OCI-LY3 (cell line): ENCODE data around the gene PTPRN2.
"Not testable (repeated sequence)": the region's sequence is repeated elsewhere in the genome, so short reads cannot be mapped to it uniquely, and the experiment has no call there.

ENCODE experiments used
- H2AFZ ChIP-seq: fragments of 200-600, 300-600 bp; shearing (Covaris generic); 2 replicates; pipeline ENCODE4 v1.6.0; 2014; ENCODE audit warnings: antibody characterized with exemption, low read depth, low read length
- H3K27ac ChIP-seq: fragments of 200-600, 300-600 bp; sonication (generic); 2 replicates; pipeline ENCODE4 v1.5.1; 2014; ENCODE audit warnings: mild to moderate bottlenecking, low read length, moderate library complexity, mixed read lengths
- H3K27me3 ChIP-seq: fragments of 200-600, 300-600 bp; sonication (generic); 2 replicates; pipeline ENCODE4 v1.6.1; 2014; ENCODE audit warnings: low read depth, low read length, mixed read lengths
- H3K36me3 ChIP-seq: fragments of 200-600, 300-600 bp; sonication (generic); replicated peaks from 2 replicates; pipeline ENCODE3; 2014; ENCODE audit warnings: low read depth, low read length, mixed read lengths
- H3K4me1 ChIP-seq: fragments of 300-600, 200-600 bp; sonication (generic); 2 replicates; pipeline ENCODE4 v1.6.1; 2014; ENCODE audit warnings: low read length, mixed read lengths
- H3K4me2 ChIP-seq: fragments of 200-600, 300-600 bp; sonication (generic); 2 replicates; pipeline ENCODE4 v1.6.1; 2014; ENCODE audit warnings: low read length, mixed read lengths
- H3K4me3 ChIP-seq: fragments of 300-600, 200-600 bp; sonication (generic); 2 replicates; pipeline ENCODE4 v1.5.1; 2014; ENCODE audit warnings: antibody characterized with exemption, mild to moderate bottlenecking, low read length, moderate library complexity
- H3K79me2 ChIP-seq: fragments of 300-600, 200-600 bp; shearing (Covaris generic); 2 replicates; pipeline ENCODE4 v1.6.1; 2014; ENCODE audit warnings: mild to moderate bottlenecking, low read length, mixed read lengths
- H3K9ac ChIP-seq: fragments of 300-600, 200-600 bp; shearing (Covaris generic); 2 replicates; pipeline ENCODE4 v1.6.0; 2014; ENCODE audit warnings: mild to moderate bottlenecking, low read length, moderate library complexity
- H3K9me3 ChIP-seq: fragments of 200-600, 300-600 bp; shearing (Covaris generic); 2 replicates; pipeline ENCODE4 v1.6.1; 2014; ENCODE audit warnings: low read length, mixed read lengths; ENCODE audit not compliant: insufficient read depth
- H4K20me1 ChIP-seq: fragments of 200-600, 300-600 bp; sonication (generic); 2 replicates; pipeline ENCODE4 v1.6.1; 2016; ENCODE audit warnings: low read length, mixed read lengths; ENCODE audit not compliant: insufficient read depth
- EZH2phosphoT487 ChIP-seq: fragments of 200-600 bp; shearing (Covaris generic); IDR thresholded peaks from 2 replicates; pipeline ENCODE4 v1.6.1; 2018; ENCODE audit warnings: antibody characterized with exemption, mixed run types, low read depth
- TF ChIP-seq, protein P1 (sequence below): fragments of 200-600, 300-600 bp; sonication (generic); IDR thresholded peaks from 2 replicates; pipeline ENCODE4 v1.5.1; 2014; ENCODE audit warnings: antibody characterized with exemption, low read length, low read depth

PTPRN2 gene

DNA sequence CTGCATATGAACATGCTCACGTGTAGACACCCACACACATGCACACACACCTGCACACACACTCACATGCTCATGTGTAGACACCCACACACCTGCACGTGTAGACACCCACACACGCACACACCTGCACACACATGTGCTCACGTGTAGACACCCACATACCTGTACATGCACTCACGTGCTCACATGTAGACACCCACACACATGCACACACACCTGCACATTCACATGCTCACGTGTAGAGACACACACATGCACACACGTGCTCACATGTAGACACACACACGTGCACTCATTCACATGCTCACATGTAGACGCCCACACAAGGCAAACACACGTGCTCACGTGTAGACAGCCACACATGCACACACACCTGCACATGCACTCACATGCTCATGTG lies 275.8 kb downstream of the PTPRN2 start:
- no peak overlapping the region for H3K4me3 ChIP-seq
- no peaks in the 10 kb centered on the region for H3K36me3 ChIP-seq
- H3K79me2 ChIP-seq: no peaks in the 10 kb centered on the region
- no peak overlapping the region for H3K27ac ChIP-seq
- TF ChIP-seq, protein P1, sequence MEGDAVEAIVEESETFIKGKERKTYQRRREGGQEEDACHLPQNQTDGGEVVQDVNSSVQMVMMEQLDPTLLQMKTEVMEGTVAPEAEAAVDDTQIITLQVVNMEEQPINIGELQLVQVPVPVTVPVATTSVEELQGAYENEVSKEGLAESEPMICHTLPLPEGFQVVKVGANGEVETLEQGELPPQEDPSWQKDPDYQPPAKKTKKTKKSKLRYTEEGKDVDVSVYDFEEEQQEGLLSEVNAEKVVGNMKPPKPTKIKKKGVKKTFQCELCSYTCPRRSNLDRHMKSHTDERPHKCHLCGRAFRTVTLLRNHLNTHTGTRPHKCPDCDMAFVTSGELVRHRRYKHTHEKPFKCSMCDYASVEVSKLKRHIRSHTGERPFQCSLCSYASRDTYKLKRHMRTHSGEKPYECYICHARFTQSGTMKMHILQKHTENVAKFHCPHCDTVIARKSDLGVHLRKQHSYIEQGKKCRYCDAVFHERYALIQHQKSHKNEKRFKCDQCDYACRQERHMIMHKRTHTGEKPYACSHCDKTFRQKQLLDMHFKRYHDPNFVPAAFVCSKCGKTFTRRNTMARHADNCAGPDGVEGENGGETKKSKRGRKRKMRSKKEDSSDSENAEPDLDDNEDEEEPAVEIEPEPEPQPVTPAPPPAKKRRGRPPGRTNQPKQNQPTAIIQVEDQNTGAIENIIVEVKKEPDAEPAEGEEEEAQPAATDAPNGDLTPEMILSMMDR: no peak
- no peak for TF ChIP-seq EZH2phosphoT487
- no peaks in the 10 kb centered on the region for H3K4me1 ChIP-seq
- no peak overlapping the region for H2AFZ ChIP-seq
- no peaks in the 10 kb centered on the region for H3K27me3 ChIP-seq
- no peak overlapping the region for H3K9ac ChIP-seq
- no peaks in the 10 kb centered on the region for H3K9me3 ChIP-seq
- no peaks in the 10 kb centered on the region for H4K20me1 ChIP-seq
- no peak overlapping the region for H3K4me2 ChIP-seq

DNA sequence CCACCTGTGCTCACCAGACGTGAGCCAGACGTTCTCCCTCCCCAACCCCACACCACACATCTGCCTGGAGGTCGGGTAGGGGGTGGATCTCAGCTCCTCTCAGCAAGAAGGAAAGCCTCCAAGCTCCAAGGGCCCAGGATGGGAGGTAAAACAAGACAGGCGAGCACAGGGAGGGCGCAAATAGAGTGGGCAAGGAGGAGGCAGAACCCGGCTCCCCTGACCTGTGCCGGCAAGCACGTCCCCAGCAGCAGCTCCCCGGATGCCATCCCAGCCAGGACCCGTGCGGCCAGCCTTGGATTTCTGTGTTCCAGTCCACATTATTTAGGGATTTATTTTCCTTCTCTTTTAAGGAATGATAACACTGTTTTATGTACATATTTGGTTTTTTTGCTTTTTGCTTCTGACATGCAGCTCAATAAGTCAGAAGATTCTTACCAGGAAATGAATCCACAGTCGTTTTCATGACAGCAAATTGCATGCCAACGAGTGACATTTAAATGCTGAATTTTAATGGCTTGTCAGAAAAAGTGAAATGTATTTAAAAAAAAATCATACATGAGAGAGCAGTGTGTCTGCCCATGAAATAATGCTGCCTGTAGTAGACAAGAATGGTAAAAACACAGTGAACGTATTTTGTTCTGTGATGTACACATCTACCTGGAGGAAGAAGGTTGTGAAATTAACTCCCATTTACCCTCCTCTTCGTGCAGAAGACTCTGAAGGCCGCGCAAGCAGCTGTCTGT lies 276.5 kb downstream of the PTPRN2 start:
- H4K20me1 ChIP-seq: no peaks in the 10 kb centered on the region
- no peaks in the 10 kb centered on the region for H3K27me3 ChIP-seq
- TF ChIP-seq, protein P1: no peak
- TF ChIP-seq EZH2phosphoT487: no peak
- H3K9me3 ChIP-seq: no peaks in the 10 kb centered on the region
- H3K9ac ChIP-seq: no peak overlapping the region
- H3K4me1 ChIP-seq: no peaks in the 10 kb centered on the region
- H3K4me2 ChIP-seq: no peak overlapping the region
- H3K27ac ChIP-seq: no peak overlapping the region
- H3K36me3 ChIP-seq: no peaks in the 10 kb centered on the region
- H3K79me2 ChIP-seq: no peaks in the 10 kb centered on the region
- H2AFZ ChIP-seq: no peak overlapping the region
- H3K4me3 ChIP-seq: no peak overlapping the region

DNA sequence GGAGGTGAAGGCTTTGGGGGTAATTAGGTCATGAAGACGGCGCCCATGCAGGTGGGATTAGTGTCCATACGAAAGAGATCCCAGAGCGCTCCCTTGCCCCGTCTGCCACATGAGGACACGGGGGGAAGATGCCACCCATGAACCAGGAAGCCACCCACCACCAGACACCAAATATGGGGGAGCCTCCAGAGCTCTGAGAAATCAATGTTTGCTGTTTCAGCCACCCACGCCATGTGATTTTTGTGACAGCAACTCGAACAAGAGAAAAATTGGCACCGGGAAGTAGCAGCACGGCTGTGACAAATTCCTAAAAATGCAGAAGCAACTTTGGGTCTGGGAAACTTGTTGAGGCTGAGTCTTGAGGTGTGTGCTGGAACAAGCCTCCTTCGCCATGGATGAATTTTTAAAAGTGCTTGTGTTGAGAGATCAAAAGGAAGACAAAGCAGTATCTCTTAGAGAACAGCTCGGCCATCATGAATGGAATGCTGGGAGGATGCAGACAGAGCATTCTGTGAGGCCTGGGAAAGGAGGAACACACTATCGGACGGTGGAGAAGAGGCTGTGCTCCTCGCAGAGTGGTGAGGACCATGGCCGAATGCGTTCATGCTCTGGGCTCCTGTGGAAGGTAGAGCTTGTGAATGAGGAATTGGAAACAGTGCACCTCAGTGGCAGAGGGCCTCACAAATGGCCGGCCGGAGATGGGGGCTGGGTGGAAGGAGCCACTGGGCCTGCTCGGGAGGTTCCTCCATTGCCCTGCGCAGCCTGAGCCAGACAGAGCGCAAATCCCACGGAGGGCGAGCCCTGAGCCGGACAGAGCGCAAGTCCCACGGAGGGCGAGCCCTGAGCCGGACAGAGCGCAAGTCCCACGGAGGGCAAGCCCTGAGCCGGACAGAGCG lies 277.5 kb downstream of the PTPRN2 start:
- no peaks in the 10 kb centered on the region for H3K79me2 ChIP-seq
- H3K4me2 ChIP-seq: no peak overlapping the region
- no peak overlapping the region for H3K9ac ChIP-seq
- TF ChIP-seq EZH2phosphoT487: no peak
- TF ChIP-seq, protein P1: no peak
- H3K27me3 ChIP-seq: no peaks in the 10 kb centered on the region
- H3K36me3 ChIP-seq: no peaks in the 10 kb centered on the region
- no peaks in the 10 kb centered on the region for H3K9me3 ChIP-seq
- no peak overlapping the region for H3K27ac ChIP-seq
- H3K4me1 ChIP-seq: no peaks in the 10 kb centered on the region
- H3K4me3 ChIP-seq: no peak overlapping the region
- no peaks in the 10 kb centered on the region for H4K20me1 ChIP-seq
- no peak overlapping the region for H2AFZ ChIP-seq

DNA sequence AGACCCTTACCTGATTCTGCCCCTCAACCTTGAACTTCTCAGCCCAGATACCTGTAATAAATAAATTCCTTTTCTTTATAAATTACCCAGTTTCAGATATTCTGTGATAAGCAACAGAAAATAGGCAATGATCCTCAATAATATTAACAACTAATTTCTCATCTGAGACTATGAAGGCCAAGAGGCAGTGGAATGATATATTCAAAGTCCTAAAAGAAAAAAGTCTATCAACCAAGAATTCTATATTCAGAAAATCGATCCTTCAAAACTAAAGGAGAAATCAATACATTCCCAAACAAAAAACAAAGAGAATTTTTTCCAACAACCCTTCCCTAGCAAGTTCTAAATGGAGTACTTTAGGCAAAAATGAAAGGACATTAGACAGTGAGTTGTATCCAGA lies 279.6 kb downstream of the PTPRN2 start:
- H3K27ac ChIP-seq: no peak overlapping the region
- no peaks in the 10 kb centered on the region for H3K27me3 ChIP-seq
- H3K9me3 ChIP-seq: no peaks in the 10 kb centered on the region
- no peaks in the 10 kb centered on the region for H3K36me3 ChIP-seq
- no peak overlapping the region for H3K4me3 ChIP-seq
- no peaks in the 10 kb centered on the region for H3K79me2 ChIP-seq
- no peak overlapping the region for H2AFZ ChIP-seq
- no peaks in the 10 kb centered on the region for H4K20me1 ChIP-seq
- no peak overlapping the region for H3K9ac ChIP-seq
- H3K4me1 ChIP-seq: no peaks in the 10 kb centered on the region
- TF ChIP-seq, protein P1: no peak
- TF ChIP-seq EZH2phosphoT487: no peak
- H3K4me2 ChIP-seq: no peak overlapping the region

DNA sequence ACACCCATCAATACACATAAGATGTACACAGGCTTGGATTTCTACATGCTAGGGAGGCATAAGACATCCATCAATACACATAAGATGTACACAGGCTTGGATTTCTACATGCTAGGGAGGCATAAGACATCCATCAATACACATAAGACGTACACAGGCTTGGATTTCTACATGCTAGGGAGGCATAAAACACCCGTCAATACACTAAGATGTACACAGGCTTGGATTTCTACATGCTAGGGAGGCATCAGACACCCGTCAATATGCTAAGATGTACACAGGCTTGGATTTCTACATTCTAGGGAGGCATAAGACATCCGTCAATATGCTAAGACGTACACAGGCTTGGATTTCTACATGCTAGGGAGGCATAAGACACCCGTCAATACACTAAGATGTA lies 283.6 kb downstream of the PTPRN2 start:
- not testable (repeated sequence) for H3K4me2 ChIP-seq, H2AFZ ChIP-seq, H3K36me3 ChIP-seq, H3K79me2 ChIP-seq, H3K27ac ChIP-seq, H3K27me3 ChIP-seq, H3K9me3 ChIP-seq, H3K9ac ChIP-seq, H3K4me3 ChIP-seq, H4K20me1 ChIP-seq, H3K4me1 ChIP-seq
